Putamen (tissue), 1 donor: ENCODE results near the gene HOXB2.

Experiments
- DNase-seq: peaks from one replicate; pipeline ENCODE4 v3.0.0-alpha.2; 2016; ENCODE audit warnings: low spot score

Gene HOXB2

GRCh38 chr17:48565925-48566710, 21.2 kb upstream of the HOXB2 start:
- DNase-seq: no peak

DNA sequence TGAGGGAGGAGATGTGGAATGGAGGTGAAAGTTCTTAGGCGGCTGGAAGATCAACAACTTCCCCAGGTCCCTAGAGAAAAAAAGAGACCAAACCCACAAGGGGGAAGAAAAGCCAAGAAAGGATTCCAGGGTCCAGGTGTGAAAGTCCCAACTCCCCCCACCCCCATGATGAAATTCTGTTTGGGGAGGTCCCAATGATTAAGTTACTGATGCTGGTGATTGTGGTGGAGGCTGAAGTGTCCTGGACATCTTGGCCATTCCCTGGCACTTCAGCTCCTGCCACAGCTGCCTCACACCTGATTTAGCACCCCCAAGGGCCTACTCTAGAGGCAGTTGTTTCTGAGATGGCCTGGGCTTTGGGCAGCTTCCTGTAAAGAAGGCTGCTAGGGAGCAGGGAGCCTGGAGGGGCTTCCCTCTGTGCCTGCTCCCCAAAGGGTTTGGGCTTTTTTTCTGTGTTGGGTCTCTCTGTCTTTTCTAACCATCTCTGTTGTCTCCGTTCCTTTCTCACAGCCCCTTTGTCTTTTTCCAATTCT, 20.2 kb upstream of the HOXB2 start:
- DNase-seq: no peak

GRCh38 chr17:48564188-48565021, 19.5 kb upstream of the HOXB2 start:
- no peak for DNase-seq

DNA sequence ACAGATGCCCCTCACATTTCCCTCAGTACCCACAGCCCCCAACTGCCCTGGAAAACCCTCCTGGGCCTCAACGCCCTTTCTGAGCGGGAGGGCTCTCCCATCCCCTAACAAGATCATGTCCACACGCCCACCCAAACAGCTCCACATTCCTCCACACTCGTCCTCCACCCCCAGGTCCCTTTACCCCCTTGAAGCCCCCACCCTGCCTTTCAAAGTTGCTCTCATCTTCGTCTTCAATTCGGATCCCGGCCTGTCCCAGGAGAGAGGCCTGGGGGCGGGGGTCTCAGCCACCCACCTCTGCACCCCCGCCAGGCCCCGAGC, 18.9 kb upstream of the HOXB2 start:
- DNase-seq: no peak

GRCh38 chr17:48563385-48563838, 18.5 kb upstream of the HOXB2 start:
- no peak for DNase-seq

- no peak for DNase-seq
Measured at GRCh38 chr17:48562934-48563333, 18.0 kb upstream of the HOXB2 start.

DNA sequence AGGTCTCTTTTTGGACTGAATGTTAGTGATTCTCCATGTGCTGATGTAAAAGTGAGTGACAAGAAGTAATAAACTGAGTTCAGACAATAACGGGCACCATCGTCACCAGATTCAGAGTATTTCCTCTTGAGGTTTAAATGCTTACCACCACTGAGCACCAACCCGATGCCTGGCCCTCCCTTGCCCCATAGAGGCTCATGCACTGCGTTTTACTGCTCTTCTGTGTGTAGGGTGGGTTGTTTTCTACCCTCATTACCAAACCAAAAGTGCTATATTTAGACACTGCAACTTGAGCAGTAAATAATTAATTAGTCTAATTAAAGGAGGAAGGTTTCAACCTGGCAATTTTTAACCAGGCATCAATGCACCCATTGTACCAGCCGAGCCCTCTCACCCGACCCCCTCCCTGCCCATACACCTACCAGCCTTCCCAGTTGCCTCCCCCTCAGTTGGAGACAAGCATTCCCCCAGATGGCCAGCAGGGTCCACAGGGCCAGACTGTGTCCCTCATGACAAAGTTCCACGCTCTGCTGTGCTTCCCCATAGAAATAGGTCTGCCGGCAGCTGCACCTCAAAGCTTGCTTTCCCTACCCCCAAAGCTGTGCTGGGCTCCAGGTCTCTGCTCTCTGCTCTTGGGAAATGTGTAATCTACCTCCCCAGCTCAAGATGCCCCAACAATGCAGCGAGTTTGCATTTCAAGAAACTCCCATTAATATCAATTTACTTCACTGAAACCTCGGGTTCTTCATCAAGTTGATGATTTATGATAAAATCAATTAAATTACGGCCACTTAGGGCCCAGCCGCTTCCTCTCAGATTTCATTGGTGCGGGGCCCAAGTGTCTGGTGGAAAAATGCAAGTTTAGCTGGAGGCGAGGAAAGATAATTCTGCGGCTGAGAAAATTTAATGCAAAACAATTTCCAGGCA, 17.2 kb upstream of the HOXB2 start:
- no peak for DNase-seq

DNA sequence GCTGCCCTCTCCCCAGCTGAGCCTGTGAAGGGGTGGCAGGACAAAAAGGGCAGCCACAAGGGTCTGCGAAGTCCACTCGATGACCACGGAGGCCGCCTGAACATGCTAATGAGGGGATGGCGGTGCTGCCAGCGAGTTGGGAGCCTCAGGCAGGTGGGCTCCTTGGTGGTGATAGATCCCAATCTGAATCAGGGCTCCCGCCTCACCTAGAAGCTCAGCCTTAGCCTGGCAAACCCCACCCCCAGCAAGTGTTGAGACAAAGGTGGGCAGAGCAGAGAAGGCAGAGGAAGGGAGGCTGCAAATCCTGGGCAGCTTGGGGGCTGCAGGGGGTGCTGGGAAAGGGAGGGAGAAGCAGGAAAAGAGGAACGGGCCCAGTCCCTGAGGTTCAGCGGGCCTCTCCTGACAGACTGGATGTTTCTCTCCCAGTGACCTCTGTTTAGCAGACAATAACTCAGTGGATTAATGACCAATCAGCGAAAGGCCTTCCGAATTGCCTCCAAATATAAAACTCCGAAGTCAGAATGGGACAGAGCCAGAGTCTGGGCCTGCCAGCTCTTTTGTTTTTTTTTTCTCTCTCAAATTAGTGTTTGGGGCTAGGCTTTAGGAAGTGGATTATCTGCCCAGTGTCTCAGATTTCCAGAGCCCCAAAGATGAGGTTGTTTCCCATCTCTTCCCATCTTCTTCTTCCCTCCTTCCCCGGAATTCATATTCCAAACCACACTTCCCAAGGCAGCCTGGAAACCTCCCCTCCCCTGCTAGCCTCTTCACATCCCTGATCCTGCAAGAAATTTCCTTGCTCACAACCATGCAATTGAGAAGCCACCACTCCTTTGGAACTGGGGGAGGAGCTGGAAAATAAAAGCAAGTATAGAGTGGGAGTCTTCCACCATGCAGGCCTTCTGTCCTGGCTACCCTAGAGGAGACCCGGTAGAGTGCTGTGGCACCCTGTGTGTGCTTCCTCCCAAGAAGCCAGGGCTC, 15.2 kb upstream of the HOXB2 start:
- DNase-seq: no peak

GRCh38 chr17:48559122-48559839, 14.4 kb upstream of the HOXB2 start:
- no peak for DNase-seq

DNA sequence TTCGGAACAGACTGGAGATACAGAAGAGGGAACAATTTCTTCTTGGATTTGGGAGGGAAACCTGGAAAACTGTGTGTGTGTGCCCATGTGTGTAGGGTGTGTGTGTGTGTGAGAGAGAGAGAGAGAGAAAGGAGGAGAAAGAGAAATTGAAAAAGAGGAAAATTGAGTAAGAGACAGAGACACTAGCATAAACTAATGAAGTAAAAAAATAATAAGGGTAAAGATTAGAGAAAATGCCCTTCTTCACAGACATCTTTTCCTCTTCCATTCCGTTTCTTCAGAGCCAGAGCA, 13.9 kb upstream of the HOXB2 start:
- DNase-seq: no peak

GRCh38 chr17:48558057-48558830, 13.3 kb upstream of the HOXB2 start:
- no peak for DNase-seq

DNA sequence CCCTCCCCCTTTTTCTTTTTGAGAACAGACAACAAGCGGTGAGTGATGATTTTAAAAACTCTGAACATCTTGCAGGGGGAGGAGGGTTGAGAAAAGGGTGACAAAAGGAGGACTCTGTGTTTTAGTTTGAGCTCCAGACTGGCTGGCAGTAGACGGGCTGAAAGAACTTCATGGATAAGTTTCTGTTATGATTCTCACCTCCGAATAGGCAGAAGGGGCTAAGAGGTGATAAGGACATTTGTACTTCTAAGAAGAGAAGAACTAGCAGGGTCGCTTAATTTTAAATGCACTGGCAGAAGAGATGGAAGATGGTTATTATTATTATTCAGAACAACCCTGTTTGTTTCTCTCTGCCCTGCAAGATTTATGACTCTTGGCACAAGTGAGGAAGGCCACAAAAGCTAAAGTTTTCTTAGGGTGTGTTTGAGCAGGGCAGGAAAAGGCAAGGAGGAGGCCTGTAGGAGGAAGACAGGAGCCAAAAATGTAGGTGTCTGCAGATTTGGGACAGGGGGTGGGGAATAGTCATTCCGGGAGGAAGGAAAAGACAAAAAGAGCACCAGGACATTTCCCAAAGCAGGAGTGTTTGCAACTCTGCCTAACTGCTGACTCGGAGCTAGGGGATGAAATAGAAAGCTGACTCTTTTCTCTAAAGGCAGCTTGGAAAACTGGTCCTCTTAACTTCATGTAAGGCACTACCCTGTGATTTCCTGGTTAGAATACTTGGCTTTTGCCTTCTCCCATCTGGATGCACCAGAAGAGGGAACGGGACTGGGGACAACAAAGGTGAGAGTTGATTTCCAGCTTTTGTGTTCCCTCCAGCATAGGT, 11.9 kb upstream of the HOXB2 start:
- DNase-seq: no peak

DNA sequence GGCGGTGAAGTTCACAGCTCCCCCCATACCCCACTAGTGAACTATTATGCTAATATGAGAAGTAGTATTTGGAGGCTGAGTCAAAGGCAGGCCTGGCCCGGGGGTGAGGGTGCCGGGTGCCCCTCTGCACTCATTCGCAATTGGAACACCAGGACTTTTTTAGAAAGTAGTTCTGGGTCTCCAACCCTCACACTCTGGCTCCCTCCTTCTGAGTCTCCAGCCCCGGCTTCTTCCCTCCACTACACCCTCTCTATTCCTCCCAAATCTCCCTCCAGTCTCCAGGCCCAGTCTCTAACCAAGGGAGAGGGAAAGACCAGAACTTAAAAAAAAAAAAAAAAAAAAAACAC, 11.3 kb upstream of the HOXB2 start:
- DNase-seq: no peak

DNA sequence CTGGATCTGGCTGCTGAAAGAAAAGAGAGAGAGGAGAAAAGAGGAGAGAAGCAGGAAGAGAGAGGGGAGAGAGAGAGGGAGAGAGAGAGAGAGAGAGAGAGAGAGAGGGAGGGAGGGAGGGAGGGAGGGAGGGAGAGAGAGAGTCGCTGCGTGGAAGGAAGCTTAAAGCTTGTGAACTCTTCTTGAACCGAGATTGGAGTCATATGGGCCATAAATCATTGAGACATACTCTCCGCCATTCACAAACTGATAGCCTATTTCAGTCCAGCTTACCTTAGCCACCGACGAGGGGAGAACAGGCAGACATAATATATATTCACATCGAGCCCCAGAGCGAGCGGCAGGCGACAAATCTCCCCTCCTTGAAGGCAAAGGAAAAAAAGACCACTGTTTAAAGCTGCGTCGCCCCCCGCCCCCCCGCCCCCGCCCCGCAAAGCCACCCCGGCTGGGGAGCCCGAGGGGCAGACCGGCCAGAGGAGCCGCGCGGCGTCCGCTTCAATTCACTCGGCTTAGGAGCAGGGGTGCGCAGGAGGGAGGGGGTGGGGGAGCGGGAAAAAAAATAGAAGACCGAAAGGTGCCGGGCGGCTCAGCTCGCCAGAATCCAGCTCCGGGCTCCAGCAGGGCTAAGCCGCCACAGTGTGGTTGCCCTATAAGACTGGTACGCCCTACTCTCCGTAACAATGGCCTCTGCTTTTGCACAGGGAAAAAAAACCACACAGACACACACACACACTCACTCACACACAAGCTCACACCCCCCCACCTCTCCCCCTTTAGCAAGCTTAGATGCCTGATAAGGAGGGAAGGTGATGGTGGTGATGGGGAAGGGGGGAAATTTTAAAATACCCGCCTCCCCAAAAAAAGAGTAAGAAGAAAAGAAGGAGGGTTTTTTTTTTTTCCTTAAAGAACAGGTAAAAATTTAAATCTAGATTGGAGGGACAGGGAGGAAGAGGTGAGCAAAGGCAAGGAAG, 10.6 kb upstream of the HOXB2 start:
- DNase-seq: no peak

DNA sequence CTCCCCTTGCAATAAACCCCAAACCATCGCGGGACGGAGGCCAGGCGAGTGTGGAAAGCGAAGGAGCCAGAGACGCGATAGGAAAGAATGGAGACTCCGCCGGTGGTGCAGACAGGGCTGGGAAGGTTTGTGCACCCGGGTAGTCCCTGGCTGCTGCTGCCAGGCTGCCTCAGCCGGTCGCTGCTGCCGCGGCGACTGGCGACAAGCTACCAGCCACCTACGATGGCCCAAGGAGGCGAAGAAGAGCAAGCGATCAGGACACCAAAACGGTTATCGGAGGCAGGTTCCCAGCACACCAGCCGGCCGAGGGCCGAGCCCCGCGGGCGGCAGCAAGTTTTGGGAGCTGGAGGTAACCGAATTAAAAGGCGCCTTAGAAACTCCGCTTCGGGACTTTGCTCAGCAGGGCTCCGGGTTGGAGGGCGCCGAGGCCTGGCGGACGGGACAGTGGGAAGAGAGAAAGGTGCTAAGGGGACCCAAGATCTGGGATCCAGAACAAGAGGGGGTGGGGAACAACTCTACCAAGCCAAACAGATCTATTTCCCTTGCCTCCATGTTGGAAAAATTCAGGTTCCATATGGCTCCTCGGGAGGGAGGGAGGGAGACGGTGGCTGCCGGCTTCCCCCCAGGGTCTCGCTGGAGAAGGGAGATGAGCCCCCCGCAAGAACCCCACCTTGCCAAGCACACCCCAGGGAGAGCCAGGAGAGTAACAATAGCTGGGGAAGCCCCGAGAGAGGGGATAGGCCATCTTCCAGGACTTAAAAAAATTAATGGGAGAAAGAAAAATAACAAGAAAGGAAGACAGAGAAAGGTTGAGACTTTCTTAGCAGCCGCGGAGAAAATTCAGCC, 9.7 kb upstream of the HOXB2 start:
- no peak for DNase-seq

- no peak for DNase-seq
Measured at GRCh38 chr17:48553826-48554225, 8.9 kb upstream of the HOXB2 start.

- no peak for DNase-seq
Measured at GRCh38 chr17:48553190-48553547, 8.3 kb upstream of the HOXB2 start.
